Smooth muscle cell (in vitro differentiated cells): ENCODE results near the gene EPB41L2. TPM values are rescaled to one million over a fixed set of nuclear protein-coding genes. Genes with fewer than 3 reads are reported as not detected.

ENCODE experiments used
- DNase-seq: peaks from one replicate; lab custom pipeline; 2025; ENCODE audit not compliant: unreplicated experiment; lab: John Stamatoyannopoulos, UW
- H2AFZ ChIP-seq: fragments of 200-600 bp; sonication (generic); 2 replicates; pipeline ENCODE4 v1.6.0; 2016; ENCODE audit warnings: antibody characterized with exemption, low read depth, mild to moderate bottlenecking
- H3F3A ChIP-seq: fragments of 200-600 bp; sonication (generic); 2 replicates; pipeline ENCODE4 v1.6.0; 2017; ENCODE audit warnings: antibody characterized with exemption, low read depth
- H3K27ac ChIP-seq: fragments of 200-600 bp; sonication (generic); 2 replicates; pipeline ENCODE4 v1.5.1; 2016; ENCODE audit warnings: low read depth, mild to moderate bottlenecking
- H3K27me3 ChIP-seq: fragments of 200-600 bp; sonication (generic); 2 replicates; pipeline ENCODE4 v1.6.1; 2016; ENCODE audit warnings: low read depth, mild to moderate bottlenecking
- H3K36me3 ChIP-seq: fragments of 200-600 bp; sonication (generic); 2 replicates; pipeline ENCODE4 v1.5.1; 2016; ENCODE audit warnings: low read depth
- H3K4me1 ChIP-seq: fragments of 200-600 bp; sonication (generic); 2 replicates; pipeline ENCODE4 v1.5.1; 2016; ENCODE audit warnings: low read depth
- H3K4me2 ChIP-seq: fragments of 200-600 bp; sonication (generic); 2 replicates; pipeline ENCODE4 v1.6.0; 2016; ENCODE audit warnings: mild to moderate bottlenecking
- H3K4me3 ChIP-seq: fragments of 200-600 bp; sonication (generic); 2 replicates; pipeline ENCODE4 v1.5.1; 2016; ENCODE audit warnings: mild to moderate bottlenecking
- H3K79me2 ChIP-seq: fragments of 200-600 bp; sonication (generic); 2 replicates; pipeline ENCODE4 v1.6.0; 2016; ENCODE audit warnings: low read depth, mild to moderate bottlenecking
- H3K9ac ChIP-seq: fragments of 200-600 bp; sonication (generic); 2 replicates; pipeline ENCODE4 v1.6.0; 2016; ENCODE audit warnings: low read depth
- H3K9me3 ChIP-seq: fragments of 200-600 bp; sonication (generic); replicated peaks from 2 replicates; pipeline ENCODE4 v1.5.1; 2016; ENCODE audit warnings: low read depth
- H4K20me1 ChIP-seq: fragments of 200-600 bp; sonication (generic); 2 replicates; pipeline ENCODE4 v1.6.0; 2016; ENCODE audit warnings: low read depth
- WGBS: methylation state at CpG from one replicate; pipeline ENCODE4 v1.1.7; 2016; ENCODE audit warnings: low lambda C conversion rate; 5-methylcytosine and 5-hydroxymethylcytosine counted together
- polyA plus RNA-seq: library from polyadenylated mRNA; unstranded; fragments of >200 nt; fragmentation: Nextera tagmentation; extraction: Ambion mirVana; gene quantifications from 2 replicates; pipeline ENCODE4 v1.2.1, GENCODE V29; 2016
- total RNA-seq: library from RNA; depleted of rRNA; stranded (reverse); fragments of >200 nt; gene quantifications from 2 replicates; pipeline ENCODE4 v1.2.3, GENCODE V29; 2014
- TF ChIP-seq, protein P1 (sequence below): fragments of 200-600 bp; sonication (generic); IDR thresholded peaks from 2 replicates; pipeline ENCODE4 v1.5.1; 2017; ENCODE audit warnings: borderline replicate concordance, mild to moderate bottlenecking, antibody characterized with exemption; ENCODE audit not compliant: insufficient read depth, poor library complexity, severe bottlenecking

The EPB41L2 gene
- total and polyA plus RNA-seq, 2 experiments from 2014 or later: 40.2 to 44.6 TPM

- H3K4me2 ChIP-seq: peak overlapping the region; percentile 83
- peaks cover 41% of the 10 kb centered on the region for H3K79me2 ChIP-seq
- H3K9ac ChIP-seq: peak overlapping the region; percentile 83
- H3K27ac ChIP-seq: peak overlapping the region; percentile 73
- H4K20me1 ChIP-seq: peaks cover 7% of the 10 kb centered on the region
- H3K27me3 ChIP-seq: no peaks in the 10 kb centered on the region
- H3K36me3 ChIP-seq: peaks cover 5% of the 10 kb centered on the region
- peaks cover 19% of the 10 kb centered on the region for H3K4me1 ChIP-seq
- peak overlapping the region; percentile 91 for H3K4me3 ChIP-seq
- peaks cover 14% of the 10 kb centered on the region for H3F3A ChIP-seq
- WGBS: 22% methylated on average over 9 of the region's 9 CpGs
- TF ChIP-seq, protein P1, sequence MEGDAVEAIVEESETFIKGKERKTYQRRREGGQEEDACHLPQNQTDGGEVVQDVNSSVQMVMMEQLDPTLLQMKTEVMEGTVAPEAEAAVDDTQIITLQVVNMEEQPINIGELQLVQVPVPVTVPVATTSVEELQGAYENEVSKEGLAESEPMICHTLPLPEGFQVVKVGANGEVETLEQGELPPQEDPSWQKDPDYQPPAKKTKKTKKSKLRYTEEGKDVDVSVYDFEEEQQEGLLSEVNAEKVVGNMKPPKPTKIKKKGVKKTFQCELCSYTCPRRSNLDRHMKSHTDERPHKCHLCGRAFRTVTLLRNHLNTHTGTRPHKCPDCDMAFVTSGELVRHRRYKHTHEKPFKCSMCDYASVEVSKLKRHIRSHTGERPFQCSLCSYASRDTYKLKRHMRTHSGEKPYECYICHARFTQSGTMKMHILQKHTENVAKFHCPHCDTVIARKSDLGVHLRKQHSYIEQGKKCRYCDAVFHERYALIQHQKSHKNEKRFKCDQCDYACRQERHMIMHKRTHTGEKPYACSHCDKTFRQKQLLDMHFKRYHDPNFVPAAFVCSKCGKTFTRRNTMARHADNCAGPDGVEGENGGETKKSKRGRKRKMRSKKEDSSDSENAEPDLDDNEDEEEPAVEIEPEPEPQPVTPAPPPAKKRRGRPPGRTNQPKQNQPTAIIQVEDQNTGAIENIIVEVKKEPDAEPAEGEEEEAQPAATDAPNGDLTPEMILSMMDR: no peak
- no peaks in the 10 kb centered on the region for H3K9me3 ChIP-seq
- no peak for DNase-seq
- H2AFZ ChIP-seq: no peak overlapping the region
These were observed 1.8 kb downstream of the EPB41L2 start for GRCh38 chr6:131061041-131061750.

DNA sequence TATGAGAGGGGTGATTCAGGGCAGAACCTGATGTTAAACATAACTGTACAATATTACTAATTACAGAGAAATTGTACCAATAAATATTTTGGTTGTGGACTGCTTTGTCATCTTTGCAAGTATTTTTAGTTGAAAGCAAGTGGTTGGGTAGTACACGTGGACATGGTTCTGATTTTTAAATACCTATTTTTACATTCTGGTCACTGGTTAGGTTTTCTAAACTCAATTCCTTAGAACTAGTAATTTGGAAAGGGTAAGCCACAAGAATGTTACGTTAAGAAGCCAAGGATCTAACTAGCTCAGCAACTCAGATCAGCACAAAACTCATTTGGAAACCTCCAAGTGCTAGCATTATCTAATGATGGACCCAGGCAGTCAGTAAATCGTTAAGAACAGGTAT is 2.7 kb downstream of the EPB41L2 start:
- Histone ChIP-seq H3K9me3 (peaks cover 2% of the 10 kb centered on the region), H3K9ac (peak overlapping the region; percentile 14), H3K36me3 (peaks cover 5% of the 10 kb centered on the region), H3K27me3 (no peaks in the 10 kb centered on the region), H3F3A (peaks cover 14% of the 10 kb centered on the region), H3K4me1 (peaks cover 19% of the 10 kb centered on the region), H3K27ac (peak overlapping the region; percentile 73), H3K4me3 (peak overlapping the region; percentile 91), H2AFZ (no peak overlapping the region), H4K20me1 (peaks cover 7% of the 10 kb centered on the region), H3K79me2 (peaks cover 50% of the 10 kb centered on the region), H3K4me2 (peak overlapping the region; percentile 83)
- 34% methylated on average over 3 of the region's 3 CpGs for WGBS
- TF ChIP-seq, protein P1: no peak
- DNase-seq: no peak

GRCh38 chr6:131059486-131059885 is 3.6 kb downstream of the EPB41L2 start:
- peak overlapping the region; percentile 73 for H3K27ac ChIP-seq
- H3K27me3 ChIP-seq: no peaks in the 10 kb centered on the region
- no peak overlapping the region for H3K4me3 ChIP-seq
- H3K9me3 ChIP-seq: peaks cover 11% of the 10 kb centered on the region
- peak overlapping the region; percentile 83 for H3K4me2 ChIP-seq
- DNase-seq: no peak
- WGBS: 51% methylated on average over 4 of the region's 4 CpGs
- no peak overlapping the region for H3K9ac ChIP-seq
- peaks cover 14% of the 10 kb centered on the region for H3F3A ChIP-seq
- peaks cover 5% of the 10 kb centered on the region for H3K36me3 ChIP-seq
- peaks cover 7% of the 10 kb centered on the region for H4K20me1 ChIP-seq
- TF ChIP-seq, protein P1: no peak
- peaks cover 19% of the 10 kb centered on the region for H3K4me1 ChIP-seq
- no peak overlapping the region for H2AFZ ChIP-seq
- H3K79me2 ChIP-seq: peaks cover 57% of the 10 kb centered on the region

DNA sequence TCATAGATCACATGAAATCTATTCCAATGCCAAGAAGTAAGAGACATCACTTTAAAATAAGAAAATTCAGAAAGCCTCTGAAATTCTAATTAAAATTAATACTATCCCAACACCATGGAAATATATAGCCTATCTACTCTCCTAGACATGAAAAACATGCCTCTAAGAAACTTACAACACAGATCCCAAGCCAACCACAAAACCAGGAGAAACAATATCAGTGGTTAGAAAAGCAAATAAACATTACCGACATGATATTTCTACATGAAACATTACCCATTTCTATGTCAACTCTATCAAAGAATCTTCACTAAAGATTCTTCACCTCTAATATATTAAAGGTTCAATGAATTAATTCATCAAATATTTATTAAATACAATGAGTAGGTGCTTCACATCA is 4.8 kb downstream of the EPB41L2 start:
- H3K9ac ChIP-seq: no peak overlapping the region
- 53% methylated on average over 1 of the region's 1 CpG for WGBS
- peaks cover 12% of the 10 kb centered on the region for H3K36me3 ChIP-seq
- H3F3A ChIP-seq: peaks cover 7% of the 10 kb centered on the region
- no peak for DNase-seq
- H3K4me1 ChIP-seq: peaks cover 11% of the 10 kb centered on the region
- TF ChIP-seq, protein P1: no peak
- H3K27ac ChIP-seq: no peak overlapping the region
- H4K20me1 ChIP-seq: peaks cover 7% of the 10 kb centered on the region
- peaks cover 18% of the 10 kb centered on the region for H3K9me3 ChIP-seq
- no peaks in the 10 kb centered on the region for H3K27me3 ChIP-seq
- no peak overlapping the region for H2AFZ ChIP-seq
- H3K4me2 ChIP-seq: no peak overlapping the region
- no peak overlapping the region for H3K4me3 ChIP-seq
- peaks cover 68% of the 10 kb centered on the region for H3K79me2 ChIP-seq
